Calu3 (cell line): ENCODE measurements around the gene TXNRD1. TPM values are rescaled to one million over a fixed set of nuclear protein-coding genes. Genes with fewer than 3 reads are reported as not detected.

Experiments
- BruUV-seq: library from RNA; stranded (reverse); fragments of 400-500 nt; replicated peaks from 2 replicates; lab custom pipeline; 2021; lab: Mats Ljungman, UMichigan
- CTCF ChIA-PET: fragments of 300-600 bp; sonication (Branson Sonifier 250); formaldehyde crosslinking; loops from one replicate; lab custom pipeline; 2022; ENCODE audit warnings: antibody characterized with exemption; lab: Charles Lee
- DNase-seq: peaks from one replicate; pipeline ENCODE4 v3.0.0; 2022
- H3K27ac Mint-ChIP-seq: one replicate; pipeline ENCODE4 v1.8.0; 2022; ENCODE audit warnings: mixed read lengths; ENCODE audit not compliant: unreplicated experiment
- H3K27me3 Mint-ChIP-seq: one replicate; pipeline ENCODE4 v1.8.0; 2022; ENCODE audit warnings: mixed read lengths; ENCODE audit not compliant: unreplicated experiment
- H3K36me3 Mint-ChIP-seq: one replicate; pipeline ENCODE4 v1.8.0; 2022; ENCODE audit warnings: mild to moderate bottlenecking, moderate library complexity, mixed read lengths; ENCODE audit not compliant: insufficient read depth, unreplicated experiment
- H3K4me1 Mint-ChIP-seq: one replicate; pipeline ENCODE4 v1.8.0; 2022; ENCODE audit warnings: mild to moderate bottlenecking, low read depth, mixed read lengths; ENCODE audit not compliant: unreplicated experiment
- H3K4me3 Mint-ChIP-seq: one replicate; pipeline ENCODE4 v1.8.0; 2022; ENCODE audit warnings: mild to moderate bottlenecking, low read depth, moderate library complexity, mixed read lengths; ENCODE audit not compliant: unreplicated experiment
- H3K9me3 Mint-ChIP-seq: one replicate; pipeline ENCODE4 v1.8.0; 2022; ENCODE audit warnings: low read depth, mixed read lengths; ENCODE audit not compliant: unreplicated experiment
- CTCF ChIP-seq: fragments of 200-600 bp; IDR thresholded peaks from one replicate; pipeline ENCODE4 v1.8.0; 2022; ENCODE audit warnings: antibody characterized with exemption; ENCODE audit not compliant: unreplicated experiment
- intact Hi-C: fragments of 100-400 bp; cut with micrococcal nuclease; formaldehyde crosslinking; loops from one replicate; pipeline ENCODE4 v1.10.0; 2022; ENCODE audit not compliant: unreplicated experiment
- total RNA-seq: library from RNA; stranded (reverse); gene quantifications from 2 replicates; pipeline ENCODE4 v1.2.3, GENCODE V29; 2022

The TXNRD1 gene
- total RNA-seq, 1 experiment from 2014 or later: 262 TPM

GRCh38 chr12:104188534-104188933 lies 27.0 kb upstream of the TXNRD1 start:
- Mint-ChIP-seq H3K27ac (no peak overlapping the region), H3K4me1 (peaks cover 9% of the 10 kb centered on the region), H3K9me3 (no peaks in the 10 kb centered on the region), H3K36me3 (no peaks in the 10 kb centered on the region), H3K27me3 (no peaks in the 10 kb centered on the region), H3K4me3 (no peak overlapping the region)
- DNase-seq: no peak
- intact Hi-C loops: no loop called here
- TF ChIP-seq CTCF: no peak
- BruUV-seq: no TSS peak
- CTCF ChIA-PET: no interaction called here

GRCh38 chr12:104189915-104190555 lies 25.5 kb upstream of the TXNRD1 start:
- DNase-seq: no peak
- Mint-ChIP-seq H3K9me3 (no peaks in the 10 kb centered on the region), H3K4me3 (no peak overlapping the region), H3K27me3 (no peaks in the 10 kb centered on the region), H3K4me1 (peaks cover 9% of the 10 kb centered on the region), H3K36me3 (no peaks in the 10 kb centered on the region), H3K27ac (no peak overlapping the region)
- CTCF ChIA-PET: no interaction called here
- no TSS peak for BruUV-seq
- no peak for TF ChIP-seq CTCF
- intact Hi-C loops: no loop called here

GRCh38 chr12:104190641-104191176 lies 24.9 kb upstream of the TXNRD1 start:
- H3K27me3 Mint-ChIP-seq: no peaks in the 10 kb centered on the region
- intact Hi-C loops: no loop called here
- peaks cover 9% of the 10 kb centered on the region for H3K4me1 Mint-ChIP-seq
- no peak overlapping the region for H3K4me3 Mint-ChIP-seq
- no peaks in the 10 kb centered on the region for H3K36me3 Mint-ChIP-seq
- DNase-seq: no peak
- CTCF ChIA-PET: no interaction called here
- no peak for TF ChIP-seq CTCF
- no peak overlapping the region for H3K27ac Mint-ChIP-seq
- H3K9me3 Mint-ChIP-seq: no peaks in the 10 kb centered on the region
- BruUV-seq: no TSS peak

GRCh38 chr12:104197264-104197663 lies 18.3 kb upstream of the TXNRD1 start:
- no peaks in the 10 kb centered on the region for H3K4me1 Mint-ChIP-seq
- H3K36me3 Mint-ChIP-seq: no peaks in the 10 kb centered on the region
- no TSS peak for BruUV-seq
- peaks cover 8% of the 10 kb centered on the region for H3K9me3 Mint-ChIP-seq
- no peak overlapping the region for H3K4me3 Mint-ChIP-seq
- CTCF ChIA-PET: no interaction called here
- intact Hi-C loops: no loop called here
- no peak for DNase-seq
- H3K27ac Mint-ChIP-seq: no peak overlapping the region
- no peaks in the 10 kb centered on the region for H3K27me3 Mint-ChIP-seq
- no peak for TF ChIP-seq CTCF
